Measurements from ENCODE around the gene CXCL12. TPM values are rescaled to one million over a fixed set of nuclear protein-coding genes. Genes with fewer than 3 reads are reported as not detected.

Gene CXCL12
- total RNA-seq, 4 donors from 2014 or later: 6.7 to 65.2 (median 13.9) TPM

DNA sequence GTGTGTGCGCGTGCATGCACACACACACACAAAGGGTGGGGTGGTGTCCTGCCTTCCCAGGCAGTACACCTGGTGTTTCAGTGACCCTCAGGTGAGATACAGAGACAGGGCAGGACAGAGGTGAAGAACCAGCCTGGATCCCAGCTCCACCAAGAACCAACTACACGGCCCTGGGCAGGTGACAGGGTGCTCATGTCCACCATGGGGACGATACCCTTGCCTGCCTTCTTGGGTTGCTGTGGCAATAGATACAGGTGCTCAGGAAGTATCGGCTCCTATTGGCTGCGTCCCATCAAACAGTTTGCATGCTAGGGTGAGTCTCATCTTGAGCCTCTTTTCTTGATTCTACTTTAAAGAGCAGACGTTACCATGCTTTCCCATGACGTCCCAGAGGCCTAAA, 33.7 kb upstream of the CXCL12 start:
- Histone ChIP-seq H3K4me3 (no peak overlapping the region), H3K9me3 (no peaks in the 10 kb centered on the region), H3K27me3 (no peaks in the 10 kb centered on the region), H3K36me3 (no peaks in the 10 kb centered on the region), H3K27ac (no peak overlapping the region), H3K4me1 (no peaks in the 10 kb centered on the region)
- DNase-seq: peak in 1 of 3 donors; percentile 36
- TF ChIP-seq POLR2A (IDR thresholded peaks at IDR 0.05): no peak
- TF ChIP-seq, protein P1, sequence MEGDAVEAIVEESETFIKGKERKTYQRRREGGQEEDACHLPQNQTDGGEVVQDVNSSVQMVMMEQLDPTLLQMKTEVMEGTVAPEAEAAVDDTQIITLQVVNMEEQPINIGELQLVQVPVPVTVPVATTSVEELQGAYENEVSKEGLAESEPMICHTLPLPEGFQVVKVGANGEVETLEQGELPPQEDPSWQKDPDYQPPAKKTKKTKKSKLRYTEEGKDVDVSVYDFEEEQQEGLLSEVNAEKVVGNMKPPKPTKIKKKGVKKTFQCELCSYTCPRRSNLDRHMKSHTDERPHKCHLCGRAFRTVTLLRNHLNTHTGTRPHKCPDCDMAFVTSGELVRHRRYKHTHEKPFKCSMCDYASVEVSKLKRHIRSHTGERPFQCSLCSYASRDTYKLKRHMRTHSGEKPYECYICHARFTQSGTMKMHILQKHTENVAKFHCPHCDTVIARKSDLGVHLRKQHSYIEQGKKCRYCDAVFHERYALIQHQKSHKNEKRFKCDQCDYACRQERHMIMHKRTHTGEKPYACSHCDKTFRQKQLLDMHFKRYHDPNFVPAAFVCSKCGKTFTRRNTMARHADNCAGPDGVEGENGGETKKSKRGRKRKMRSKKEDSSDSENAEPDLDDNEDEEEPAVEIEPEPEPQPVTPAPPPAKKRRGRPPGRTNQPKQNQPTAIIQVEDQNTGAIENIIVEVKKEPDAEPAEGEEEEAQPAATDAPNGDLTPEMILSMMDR (IDR thresholded peaks at IDR 0.05): no peak

- DNase-seq: peak in 1 of 3 donors; percentile 31
- H3K36me3 ChIP-seq: no peaks in the 10 kb centered on the region
- TF ChIP-seq, protein P1 (IDR thresholded peaks at IDR 0.05): no peak
- H3K27me3 ChIP-seq: no peaks in the 10 kb centered on the region
- no peaks in the 10 kb centered on the region for H3K4me1 ChIP-seq
- H3K4me3 ChIP-seq: no peak overlapping the region
- H3K9me3 ChIP-seq: no peaks in the 10 kb centered on the region
- no peak overlapping the region for H3K27ac ChIP-seq
These were observed 32.9 kb upstream of the CXCL12 start for GRCh38 chr10:44417761-44418160.

GRCh38 chr10:44416936-44417335, 32.0 kb upstream of the CXCL12 start:
- no peak overlapping the region for H3K4me3 ChIP-seq
- H3K36me3 ChIP-seq: no peaks in the 10 kb centered on the region
- DNase-seq: no peak
- no peaks in the 10 kb centered on the region for H3K4me1 ChIP-seq
- TF ChIP-seq, protein P1 (IDR thresholded peaks at IDR 0.05): no peak
- no peak for TF ChIP-seq POLR2A (IDR thresholded peaks at IDR 0.05)
- no peaks in the 10 kb centered on the region for H3K27me3 ChIP-seq
- H3K27ac ChIP-seq: peak overlapping the region in 1 of 4 donors; percentile 13
- H3K9me3 ChIP-seq: no peaks in the 10 kb centered on the region

GRCh38 chr10:44416021-44416771, 31.3 kb upstream of the CXCL12 start:
- Histone ChIP-seq H3K27ac (peak overlapping the region in 1 of 4 donors; percentile 13), H3K4me3 (no peak overlapping the region), H3K36me3 (no peaks in the 10 kb centered on the region), H3K27me3 (no peaks in the 10 kb centered on the region), H3K4me1 (no peaks in the 10 kb centered on the region), H3K9me3 (no peaks in the 10 kb centered on the region)
- peak in 1 of 3 donors; percentile 34 for DNase-seq
- TF ChIP-seq POLR2A (IDR thresholded peaks at IDR 0.05): no peak
- TF ChIP-seq, protein P1 (IDR thresholded peaks at IDR 0.05): no peak

- Histone ChIP-seq H3K9me3 (no peaks in the 10 kb centered on the region), H3K4me1 (no peaks in the 10 kb centered on the region)
These were observed 30.2 kb upstream of the CXCL12 start for GRCh38 chr10:44415121-44415520.

More at GRCh38 chr10:44415121-44415520, 30.2 kb upstream of the CXCL12 start:
- H3K27ac ChIP-seq: no peak overlapping the region
- no peaks in the 10 kb centered on the region for H3K27me3 ChIP-seq
- no peaks in the 10 kb centered on the region for H3K36me3 ChIP-seq
- H3K4me3 ChIP-seq: no peak overlapping the region
- TF ChIP-seq, protein P1 (IDR thresholded peaks at IDR 0.05): no peak
- no peak for TF ChIP-seq POLR2A (IDR thresholded peaks at IDR 0.05)
- no peak for DNase-seq
